Right lobe of liver (tissue), 4 donors: ENCODE measurements around the gene SLC17A3.

Source experiments
- POLR2A ChIP-seq: fragments of 450-650 bp; IDR thresholded peaks from one replicate; pipeline ENCODE4 v1.6.1; 2017; ENCODE audit warnings: antibody characterized with exemption, mild to moderate bottlenecking
- TF ChIP-seq, protein P1 (sequence below), 4 donors: fragments of 200-600 bp in 3 of 4; fragments of 450-650 bp in 1 of 4; IDR thresholded peaks; one replicate each; pipeline versions ENCODE4 v1.5.1 to v1.8.0; 2016 to 2022; ENCODE audit warnings: antibody characterized with exemption in 4 of 4, mild to moderate bottlenecking in 2 of 4
- donor health status: DM: no; HTN: no; CAD: no.
- donor health status: DM: no; HTN: no; CAD: no.
- donor health status: DM: no; HTN: yes; CAD: no.

DNA sequence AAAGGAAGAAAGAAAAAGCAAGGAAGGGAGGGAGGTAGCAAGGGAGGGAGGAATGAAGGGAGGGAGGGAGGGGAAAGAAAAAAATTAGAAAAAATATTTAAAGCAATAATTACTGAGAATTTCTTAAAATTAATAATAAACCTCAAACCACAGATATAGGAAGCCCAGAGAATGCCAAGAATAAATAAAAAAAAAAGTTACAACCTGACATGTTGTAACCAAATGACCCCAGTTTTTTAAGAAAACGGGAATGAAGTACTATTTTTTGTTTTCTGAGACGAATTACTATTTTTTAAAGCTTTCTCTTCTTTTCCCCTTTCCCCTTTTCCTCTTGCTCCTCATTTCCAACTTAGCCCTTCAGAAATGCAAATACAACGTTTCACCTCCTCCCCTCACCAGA is 58.8 kb downstream of the SLC17A3 start:
- TF ChIP-seq, protein P1, sequence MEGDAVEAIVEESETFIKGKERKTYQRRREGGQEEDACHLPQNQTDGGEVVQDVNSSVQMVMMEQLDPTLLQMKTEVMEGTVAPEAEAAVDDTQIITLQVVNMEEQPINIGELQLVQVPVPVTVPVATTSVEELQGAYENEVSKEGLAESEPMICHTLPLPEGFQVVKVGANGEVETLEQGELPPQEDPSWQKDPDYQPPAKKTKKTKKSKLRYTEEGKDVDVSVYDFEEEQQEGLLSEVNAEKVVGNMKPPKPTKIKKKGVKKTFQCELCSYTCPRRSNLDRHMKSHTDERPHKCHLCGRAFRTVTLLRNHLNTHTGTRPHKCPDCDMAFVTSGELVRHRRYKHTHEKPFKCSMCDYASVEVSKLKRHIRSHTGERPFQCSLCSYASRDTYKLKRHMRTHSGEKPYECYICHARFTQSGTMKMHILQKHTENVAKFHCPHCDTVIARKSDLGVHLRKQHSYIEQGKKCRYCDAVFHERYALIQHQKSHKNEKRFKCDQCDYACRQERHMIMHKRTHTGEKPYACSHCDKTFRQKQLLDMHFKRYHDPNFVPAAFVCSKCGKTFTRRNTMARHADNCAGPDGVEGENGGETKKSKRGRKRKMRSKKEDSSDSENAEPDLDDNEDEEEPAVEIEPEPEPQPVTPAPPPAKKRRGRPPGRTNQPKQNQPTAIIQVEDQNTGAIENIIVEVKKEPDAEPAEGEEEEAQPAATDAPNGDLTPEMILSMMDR (IDR thresholded peaks at IDR 0.05), result no peak
- no peak for TF ChIP-seq POLR2A
